Measurements from ENCODE around the gene ANKS1A.

ANKS1A gene

DNA sequence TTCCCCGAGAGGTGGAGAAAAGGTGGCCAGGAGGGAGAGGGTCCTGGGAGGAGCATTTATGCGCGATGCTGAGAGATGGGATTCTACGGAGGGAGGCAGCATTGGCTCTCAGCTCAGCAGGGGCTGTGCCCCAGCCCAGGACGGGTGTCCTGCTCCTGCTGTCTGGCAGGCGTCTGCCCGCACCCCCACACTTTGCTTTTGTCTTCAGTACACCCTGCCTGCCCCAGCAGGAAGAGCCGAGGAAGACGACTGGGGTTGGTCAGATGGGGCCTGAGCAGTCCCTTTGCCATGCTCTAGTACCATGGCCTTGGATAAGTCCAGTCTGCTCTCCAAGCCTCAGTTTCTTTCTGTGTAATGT is 183.6 kb downstream of the ANKS1A start:
- no peak overlapping the region for H3K27ac ChIP-seq
- TF ChIP-seq, protein P1, sequence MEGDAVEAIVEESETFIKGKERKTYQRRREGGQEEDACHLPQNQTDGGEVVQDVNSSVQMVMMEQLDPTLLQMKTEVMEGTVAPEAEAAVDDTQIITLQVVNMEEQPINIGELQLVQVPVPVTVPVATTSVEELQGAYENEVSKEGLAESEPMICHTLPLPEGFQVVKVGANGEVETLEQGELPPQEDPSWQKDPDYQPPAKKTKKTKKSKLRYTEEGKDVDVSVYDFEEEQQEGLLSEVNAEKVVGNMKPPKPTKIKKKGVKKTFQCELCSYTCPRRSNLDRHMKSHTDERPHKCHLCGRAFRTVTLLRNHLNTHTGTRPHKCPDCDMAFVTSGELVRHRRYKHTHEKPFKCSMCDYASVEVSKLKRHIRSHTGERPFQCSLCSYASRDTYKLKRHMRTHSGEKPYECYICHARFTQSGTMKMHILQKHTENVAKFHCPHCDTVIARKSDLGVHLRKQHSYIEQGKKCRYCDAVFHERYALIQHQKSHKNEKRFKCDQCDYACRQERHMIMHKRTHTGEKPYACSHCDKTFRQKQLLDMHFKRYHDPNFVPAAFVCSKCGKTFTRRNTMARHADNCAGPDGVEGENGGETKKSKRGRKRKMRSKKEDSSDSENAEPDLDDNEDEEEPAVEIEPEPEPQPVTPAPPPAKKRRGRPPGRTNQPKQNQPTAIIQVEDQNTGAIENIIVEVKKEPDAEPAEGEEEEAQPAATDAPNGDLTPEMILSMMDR (conservative IDR thresholded peaks at IDR 0.05): no peak

DNA sequence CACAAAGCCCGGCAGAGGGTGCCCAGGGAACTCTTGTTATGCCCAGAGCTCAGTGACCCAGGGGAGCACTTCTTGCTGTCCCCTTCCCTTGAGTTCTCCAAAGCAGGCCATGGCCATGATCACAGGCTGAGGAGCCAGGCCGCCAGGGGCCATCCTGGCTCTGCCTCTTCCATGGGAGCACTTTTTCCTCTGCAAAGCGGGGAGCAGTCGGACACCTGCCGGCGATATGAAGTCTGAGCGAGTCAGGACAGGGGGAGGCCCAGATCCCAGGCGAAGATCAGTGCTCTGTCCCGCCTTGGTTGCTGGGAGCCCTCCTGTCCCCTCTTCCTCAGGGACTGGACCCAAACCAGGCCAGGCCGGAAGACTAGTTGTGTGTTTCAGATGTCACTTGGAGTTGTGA is 184.2 kb downstream of the ANKS1A start:
- TF ChIP-seq, protein P1 (conservative IDR thresholded peaks at IDR 0.05): no peak

DNA sequence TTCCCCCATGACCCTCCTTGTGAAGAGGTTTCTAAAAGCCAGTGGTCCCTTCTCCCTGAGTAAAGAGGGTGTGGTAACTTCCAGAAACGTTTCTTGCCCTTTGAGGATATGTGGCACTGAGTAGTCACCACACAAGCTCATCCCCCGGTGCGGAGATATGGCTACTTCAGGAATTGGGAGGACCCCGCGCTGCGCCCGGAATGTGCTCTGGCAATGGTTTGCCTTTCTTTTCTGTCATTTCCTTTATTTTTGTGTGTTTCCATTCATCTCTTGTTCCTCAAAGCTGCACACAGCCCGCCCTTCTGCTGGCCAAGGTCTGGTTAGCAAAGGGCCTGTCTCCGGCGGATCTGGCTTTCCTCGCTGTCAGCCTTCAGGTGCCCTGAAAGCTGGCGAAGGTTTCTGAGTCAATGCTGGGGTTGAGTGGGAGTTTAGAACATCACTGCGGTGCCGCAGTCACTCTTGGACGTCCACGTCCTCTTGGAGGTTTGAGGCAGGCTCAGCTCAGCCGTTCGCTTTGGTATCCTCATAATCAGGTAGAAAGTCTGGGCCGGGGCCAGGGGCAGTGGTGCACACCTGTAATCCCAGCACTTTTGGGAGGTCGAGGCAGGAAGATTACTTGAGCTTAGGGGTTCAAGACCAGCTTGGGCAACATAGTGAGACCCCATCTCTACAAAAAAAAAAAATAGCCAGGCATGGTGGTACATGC is 184.9 kb downstream of the ANKS1A start:
- TF ChIP-seq, protein P1 (conservative IDR thresholded peaks at IDR 0.05): no peak
- H3K27ac ChIP-seq: no peak overlapping the region

More for the DNA sequence above, 184.2 kb downstream of the ANKS1A start:
- no peak overlapping the region for H3K27ac ChIP-seq

DNA sequence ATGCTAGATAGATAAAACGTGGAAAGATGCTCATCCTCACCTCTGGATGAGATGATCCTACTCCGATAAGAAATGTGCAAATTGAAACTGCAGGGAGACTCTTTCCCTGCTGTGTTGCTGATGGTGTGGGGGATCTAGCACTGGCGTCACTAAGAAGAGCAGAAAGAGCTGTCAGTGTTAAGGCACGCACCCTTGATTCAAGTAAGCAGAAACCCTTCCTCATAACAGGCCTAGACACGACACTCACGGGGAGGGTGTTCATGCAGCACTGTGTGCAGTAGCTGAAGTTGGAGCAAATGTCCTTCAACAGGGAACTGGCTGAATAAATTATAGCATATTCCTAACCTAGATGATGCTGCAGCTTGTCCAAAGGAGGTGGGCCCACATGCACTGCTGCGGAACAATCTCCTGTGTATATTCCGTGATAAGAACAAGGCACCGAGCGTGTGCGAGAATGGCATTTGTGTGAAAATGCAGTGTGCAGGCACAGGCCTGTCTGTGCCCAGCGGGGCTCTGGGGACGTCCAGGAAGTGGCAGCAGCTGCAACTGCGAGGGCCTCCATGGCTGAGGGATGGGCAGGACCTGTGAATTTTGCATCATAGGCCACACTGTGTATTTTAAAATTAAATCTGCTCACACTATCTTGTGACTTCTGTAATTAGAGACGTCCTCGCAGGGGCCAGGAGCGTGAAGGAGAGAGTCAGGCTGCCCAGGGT is 188.1 kb downstream of the ANKS1A start:
- TF ChIP-seq, protein P1 (conservative IDR thresholded peaks at IDR 0.05): no peak
- H3K27ac ChIP-seq: no peak overlapping the region

- TF ChIP-seq, protein P1 (conservative IDR thresholded peaks at IDR 0.05): no peak
- H3K27ac ChIP-seq: no peak overlapping the region
Measured at GRCh38 chr6:35077713-35078105, 188.7 kb downstream of the ANKS1A start.

DNA sequence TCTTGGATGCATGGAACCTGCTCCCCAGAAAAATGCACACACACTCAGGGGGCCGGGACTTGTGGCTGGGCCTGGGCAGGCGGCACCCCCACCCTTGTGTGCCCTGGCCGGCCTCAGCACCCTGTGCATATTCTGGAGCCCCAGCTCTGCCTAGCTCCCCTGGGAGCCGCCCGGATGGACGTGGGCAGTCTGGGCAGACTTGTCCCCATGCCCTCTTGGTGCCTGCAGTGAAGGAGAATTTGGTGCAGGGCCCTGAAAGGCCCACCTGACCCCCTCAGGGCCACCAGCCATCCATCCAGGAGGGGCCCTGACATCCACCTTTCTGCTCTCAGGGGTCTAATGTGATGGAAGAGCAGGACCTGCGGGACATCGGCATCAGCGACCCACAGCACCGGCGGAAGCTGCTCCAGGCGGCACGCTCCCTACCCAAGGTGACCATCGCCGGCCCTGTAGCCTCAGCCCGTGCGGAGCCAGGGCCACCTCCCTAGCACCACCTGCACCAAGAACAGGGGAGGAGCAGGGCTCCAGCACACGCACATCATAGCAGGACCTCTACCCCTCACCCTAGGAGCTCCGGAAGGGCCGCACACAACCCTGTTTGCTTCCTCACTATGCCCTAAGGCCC is 189.3 kb downstream of the ANKS1A start:
- TF ChIP-seq, protein P1 (conservative IDR thresholded peaks at IDR 0.05): no peak
- H3K27ac ChIP-seq: no peak overlapping the region

DNA sequence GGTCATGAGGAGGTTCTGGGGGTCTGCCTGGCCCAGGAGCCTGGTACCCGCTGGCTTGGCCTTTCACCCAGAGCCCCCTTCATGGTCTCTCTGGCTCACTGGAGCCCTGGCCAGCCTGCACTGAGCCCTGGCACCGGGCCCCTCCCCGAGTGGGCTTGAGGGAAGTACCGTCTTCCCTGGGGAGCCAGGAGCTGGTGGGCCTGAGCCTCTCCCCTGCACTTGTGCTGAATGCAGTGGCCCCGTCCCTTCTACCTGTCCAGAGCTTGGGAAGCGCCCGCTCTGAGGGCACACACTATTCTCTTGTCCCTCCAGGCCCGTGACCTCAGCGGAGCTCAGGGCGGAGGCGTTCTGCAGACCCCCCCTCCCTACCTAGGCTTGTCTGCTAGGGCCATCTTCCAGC is 189.8 kb downstream of the ANKS1A start:
- H3K27ac ChIP-seq: no peak overlapping the region
- TF ChIP-seq, protein P1 (conservative IDR thresholded peaks at IDR 0.05): no peak
